ENCODE measurements around the gene ARHGAP24.
"Not testable (repeated sequence)": the region's sequence is repeated elsewhere in the genome, so short reads cannot be mapped to it uniquely, and the experiment has no call there.

ARHGAP24 gene

DNA sequence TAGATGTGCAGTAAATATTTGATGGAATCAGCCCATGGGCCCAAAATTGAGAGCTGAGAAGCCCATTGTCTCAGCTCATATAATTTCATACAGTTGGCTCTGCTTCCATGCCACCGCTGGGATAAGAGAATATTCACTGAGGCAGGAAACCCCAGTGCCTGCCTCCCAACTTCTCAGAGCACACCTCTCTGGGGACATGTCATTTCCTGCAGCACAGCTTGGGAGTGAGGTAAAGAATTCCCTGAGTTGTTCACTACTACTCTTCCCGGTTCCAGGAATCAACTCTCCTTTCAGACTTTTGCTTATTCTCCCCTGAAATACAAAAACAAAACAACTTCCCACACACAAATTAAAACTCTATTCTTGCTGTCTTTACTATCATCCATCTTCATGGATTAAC, 495.6 kb downstream of the ARHGAP24 start:
- no peak for DNase-seq

GRCh38 chr4:85979276-85979675, 504.3 kb downstream of the ARHGAP24 start:
- no peak for DNase-seq

GRCh38 chr4:85986266-85986665, 511.3 kb downstream of the ARHGAP24 start:
- no peak for DNase-seq

GRCh38 chr4:85993641-85994040, 518.7 kb downstream of the ARHGAP24 start:
- no peak for DNase-seq

DNA sequence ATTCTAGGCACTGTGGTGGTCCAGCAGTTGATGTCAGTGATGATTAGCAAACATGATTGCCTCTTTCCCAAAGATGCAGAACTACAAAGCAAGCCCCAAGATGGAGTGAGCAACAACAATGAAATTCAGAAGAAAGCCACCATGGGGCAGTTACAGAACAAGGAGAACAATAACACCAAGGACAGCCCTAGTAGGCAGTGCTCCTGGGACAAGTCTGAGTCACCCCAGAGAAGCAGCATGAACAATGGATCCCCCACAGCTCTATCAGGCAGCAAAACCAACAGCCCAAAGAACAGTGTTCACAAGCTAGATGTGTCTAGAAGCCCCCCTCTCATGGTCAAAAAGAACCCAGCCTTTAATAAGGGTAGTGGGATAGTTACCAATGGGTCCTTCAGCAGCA, 519.6 kb downstream of the ARHGAP24 start:
- DNase-seq: no peak

DNA sequence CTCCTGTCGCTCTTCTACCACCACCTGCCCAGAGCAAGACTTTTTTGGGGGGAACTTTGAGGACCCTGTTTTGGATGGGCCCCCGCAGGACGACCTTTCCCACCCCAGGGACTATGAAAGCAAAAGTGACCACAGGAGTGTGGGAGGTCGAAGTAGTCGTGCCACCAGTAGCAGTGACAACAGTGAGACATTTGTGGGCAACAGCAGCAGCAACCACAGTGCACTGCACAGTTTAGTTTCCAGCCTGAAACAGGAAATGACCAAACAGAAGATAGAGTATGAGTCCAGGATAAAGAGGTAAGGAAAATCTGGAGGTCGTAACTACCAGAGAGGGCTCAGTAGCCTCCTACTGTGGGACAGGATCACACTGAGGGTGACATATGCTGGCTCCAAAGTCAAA, 520.4 kb downstream of the ARHGAP24 start:
- DNase-seq: no peak

- DNase-seq: no peak
Observed at GRCh38 chr4:86001591-86001990, 526.6 kb downstream of the ARHGAP24 start.

DNA sequence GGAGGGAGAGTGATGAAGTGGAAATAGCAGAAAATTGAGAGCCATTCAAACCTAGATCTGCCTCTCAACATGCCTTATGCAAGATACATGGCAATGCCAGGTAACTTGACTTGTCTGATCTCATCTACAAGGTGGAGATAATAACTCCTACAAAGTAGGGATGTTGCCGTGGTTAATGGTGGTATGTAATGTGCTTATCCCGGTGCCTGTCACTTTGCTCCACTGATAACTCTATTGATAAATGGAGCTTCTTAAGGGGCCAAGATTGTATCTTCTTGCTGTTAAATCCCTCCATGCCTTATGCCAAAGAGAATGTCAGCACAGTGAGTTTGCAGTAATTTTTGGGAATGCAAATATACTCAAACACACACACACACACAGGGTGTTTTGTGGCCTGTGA, 529.1 kb downstream of the ARHGAP24 start:
- no peak for DNase-seq

DNA sequence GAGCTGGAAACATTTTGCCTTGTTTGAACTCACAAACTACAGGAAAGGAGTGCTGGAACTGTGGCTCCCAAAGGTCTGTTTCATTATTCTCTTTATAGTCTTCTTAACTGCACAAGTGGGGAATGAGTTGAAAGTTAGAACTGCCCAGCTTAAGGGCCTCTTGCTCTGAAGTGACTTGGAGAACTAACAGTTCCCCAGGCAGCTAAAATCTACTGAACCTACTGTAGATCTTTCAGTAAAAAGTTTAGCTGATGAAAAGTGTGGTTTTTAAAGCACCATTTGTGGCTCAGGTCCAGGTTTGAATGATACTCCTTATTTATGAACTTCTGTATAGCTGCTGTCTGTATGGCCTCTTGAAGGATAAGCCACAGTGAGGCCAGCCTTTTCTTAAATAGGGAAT, 531.1 kb downstream of the ARHGAP24 start:
- DNase-seq: no peak

GRCh38 chr4:86007042-86007441, 532.1 kb downstream of the ARHGAP24 start:
- no peak for DNase-seq

GRCh38 chr4:86011117-86011516, 536.2 kb downstream of the ARHGAP24 start:
- no peak for DNase-seq

- no peak for DNase-seq
Observed at GRCh38 chr4:86013621-86014020, 538.7 kb downstream of the ARHGAP24 start.

DNA sequence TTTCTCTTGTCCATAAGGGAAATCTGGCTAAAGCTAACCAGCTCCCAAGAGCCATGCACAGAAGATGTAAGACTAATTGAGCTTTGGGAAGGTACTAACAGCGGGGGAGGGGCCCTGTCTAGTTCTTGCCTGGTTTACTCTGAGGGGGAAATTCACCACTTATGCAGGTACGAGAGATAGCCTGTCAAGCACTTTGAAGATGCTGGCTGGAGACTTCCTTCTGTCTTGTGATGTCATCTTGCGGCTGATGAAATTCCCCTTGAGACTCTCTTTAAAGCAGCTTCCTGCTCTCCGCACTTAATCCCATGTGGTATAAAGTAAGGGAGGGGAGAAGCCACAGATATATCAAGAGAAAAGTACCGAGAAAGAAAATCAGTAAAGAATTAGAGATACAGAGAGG, 539.6 kb downstream of the ARHGAP24 start:
- no peak for DNase-seq

GRCh38 chr4:86015412-86016350, 540.7 kb downstream of the ARHGAP24 start:
- DNase-seq: no peak

GRCh38 chr4:86019362-86019761, 544.4 kb downstream of the ARHGAP24 start:
- DNase-seq: no peak

DNA sequence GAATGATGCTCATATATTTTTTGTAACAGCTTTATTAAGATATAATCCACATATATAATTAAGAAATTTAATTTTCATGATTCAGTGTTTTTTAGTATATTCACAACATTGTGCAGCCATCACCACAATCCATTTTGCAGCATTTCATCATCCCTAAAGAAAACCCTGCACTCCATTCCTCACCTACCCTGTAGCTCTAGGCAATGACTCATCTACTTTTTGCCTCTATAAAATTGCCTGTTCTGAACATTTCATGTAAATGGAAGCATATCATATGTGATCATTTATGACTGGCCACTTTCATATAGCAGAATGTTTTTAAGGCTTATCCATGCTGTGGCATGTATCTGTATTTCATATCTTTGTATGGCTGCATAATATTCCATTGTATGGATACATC, 545.0 kb downstream of the ARHGAP24 start:
- no peak for DNase-seq

DNA sequence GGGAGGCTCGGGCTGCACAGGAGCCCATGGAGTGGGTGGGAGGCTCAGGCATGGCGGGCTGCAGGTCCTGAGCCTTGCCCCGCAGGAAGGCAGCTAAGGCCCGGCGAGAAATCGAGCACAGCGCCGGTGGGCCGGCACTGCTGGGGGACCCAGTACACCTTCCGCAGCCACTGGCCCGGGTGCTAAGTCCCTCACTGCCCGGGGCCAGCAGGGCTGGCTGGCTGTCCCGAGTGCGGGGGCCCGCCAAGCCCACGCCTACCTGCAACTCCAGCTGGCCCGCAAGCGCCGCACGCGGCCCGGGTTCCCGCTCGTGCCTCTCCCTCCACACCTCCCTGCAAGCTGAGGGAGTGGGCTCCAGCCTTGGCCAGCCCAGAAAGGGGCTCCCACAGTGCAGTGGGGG, 546.7 kb downstream of the ARHGAP24 start:
- not testable (repeated sequence) for DNase-seq

DNA sequence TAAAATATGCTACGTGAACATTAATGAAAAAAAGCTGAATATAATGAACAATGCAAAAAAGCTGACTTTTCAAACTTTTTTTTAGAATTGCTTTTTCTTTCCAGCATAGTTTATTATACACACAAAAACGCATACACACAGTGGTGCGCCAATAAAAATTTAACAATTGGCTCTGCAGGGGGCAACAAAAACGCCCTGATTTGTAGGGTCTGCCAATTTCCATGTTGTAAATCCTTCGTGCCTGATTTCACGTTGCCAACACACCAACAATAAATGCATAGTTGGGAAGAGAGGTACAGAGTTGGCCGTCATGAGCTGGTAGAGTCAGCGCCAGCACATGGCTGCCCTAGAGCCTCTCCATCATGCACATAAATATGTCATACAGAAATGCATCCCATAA, 551.8 kb downstream of the ARHGAP24 start:
- no peak for DNase-seq

DNA sequence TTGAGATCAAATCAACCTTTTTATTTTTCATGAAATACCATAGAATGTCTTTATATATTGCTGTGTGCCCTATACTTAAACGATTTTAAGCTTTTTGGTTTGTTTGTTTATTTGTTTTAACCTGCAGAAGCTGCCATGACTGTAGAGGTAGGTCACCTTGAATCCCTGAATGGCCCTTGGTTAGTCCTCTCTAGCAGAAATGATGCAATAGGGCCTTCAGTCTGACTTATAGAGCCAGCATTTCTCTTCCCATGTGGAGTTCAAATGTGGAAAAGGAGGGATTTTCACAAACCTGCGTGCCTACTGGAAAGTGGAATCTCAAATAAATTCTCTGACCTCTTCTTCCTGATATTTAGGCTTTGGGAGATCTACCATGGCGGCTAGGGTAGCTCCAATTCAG, 557.0 kb downstream of the ARHGAP24 start:
- no peak for DNase-seq

DNA sequence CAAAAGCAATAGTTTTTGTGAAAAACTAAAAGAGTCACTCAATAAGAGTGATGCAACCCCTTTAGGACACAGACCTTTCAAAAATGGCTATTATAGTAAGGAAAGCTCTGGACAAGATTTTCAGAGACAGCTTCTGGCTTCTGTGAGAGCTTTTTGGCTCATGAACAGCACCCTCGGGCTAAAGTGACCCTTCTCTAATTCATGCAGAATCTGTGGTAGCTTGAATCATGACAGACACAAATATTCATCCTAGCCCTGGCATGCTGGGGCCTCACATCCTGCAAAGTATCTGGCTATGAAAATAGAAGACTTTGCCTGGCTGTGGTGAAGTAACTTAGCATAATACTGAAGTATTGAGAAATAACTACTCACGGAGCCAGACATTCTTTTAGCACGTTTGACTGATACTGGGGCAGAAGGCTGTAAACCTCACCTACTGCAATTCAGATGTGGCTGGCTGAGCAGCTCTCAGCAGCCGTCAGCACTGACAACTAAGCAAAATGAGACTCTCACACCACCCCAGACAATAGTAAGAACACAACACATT, 557.6 kb downstream of the ARHGAP24 start:
- DNase-seq: no peak

GRCh38 chr4:86033171-86033570, 558.2 kb downstream of the ARHGAP24 start:
- no peak for DNase-seq

GRCh38 chr4:86034616-86035015, 559.7 kb downstream of the ARHGAP24 start:
- no peak for DNase-seq

- no peak for DNase-seq
Observed at GRCh38 chr4:86035688-86036087, 560.7 kb downstream of the ARHGAP24 start.

- DNase-seq: no peak
Observed at GRCh38 chr4:86036736-86037135, 561.8 kb downstream of the ARHGAP24 start.

DNA sequence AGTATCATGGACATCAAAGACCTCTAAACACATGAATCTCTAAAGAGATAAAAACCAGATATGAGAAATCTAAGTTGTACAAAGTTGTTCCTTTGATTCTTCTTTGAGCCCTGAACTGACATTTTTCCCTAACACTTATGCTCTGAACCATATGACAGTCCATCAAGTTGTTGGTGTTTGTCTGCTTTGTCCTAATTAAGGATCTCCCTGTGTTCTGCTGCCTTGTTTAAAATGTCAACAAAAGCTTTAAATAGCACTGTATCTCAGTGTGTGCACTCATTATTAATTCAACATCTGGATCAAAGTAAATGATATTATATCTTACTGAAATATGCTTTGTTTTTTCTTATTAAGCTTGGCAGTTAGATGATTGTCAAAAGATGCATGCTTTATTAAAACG, 563.1 kb downstream of the ARHGAP24 start:
- DNase-seq: no peak

Measured in activated T-cell treated with anti-CD3 and anti-CD28 coated beads, Interleukin-2, amount 50 U/mL, for 48 hours (primary cell).